Neural progenitor cell (in vitro differentiated cells): ENCODE measurements around the gene CD81.

ENCODE experiments used
- CTCF ChIP-seq: fragments of 200-600 bp; sonication (generic); IDR thresholded peaks from 2 replicates; pipeline ENCODE4 v1.5.1; 2017; ENCODE audit warnings: antibody characterized with exemption, mild to moderate bottlenecking
- EZH2phosphoT487 ChIP-seq: fragments of 200-600 bp; sonication (generic); IDR thresholded peaks from 2 replicates; pipeline ENCODE4 v1.6.1; 2017; ENCODE audit warnings: antibody characterized with exemption

GRCh38 chr11:2329551-2329950 is 47.6 kb upstream of the CD81 start:
- TF ChIP-seq CTCF (no peak), EZH2phosphoT487 (no peak)
